Amygdala (tissue), 56 donors: ENCODE measurements around the gene DHDH.
A peak's percentile ranks its signal among the peaks of the same experiment; 100 is the strongest.
"Not testable (repeated sequence)": the region's sequence is repeated elsewhere in the genome, so short reads cannot be mapped to it uniquely, and the experiment has no call there.

ENCODE experiments used
- DNase-seq, 56 donors: peaks; one replicate each; lab custom pipeline; 2025; lab: John Stamatoyannopoulos, UW

Gene DHDH

GRCh38 chr19:48914181-48914580, 19.3 kb upstream of the DHDH start:
- DNase-seq = no peak

GRCh38 chr19:48915757-48916156, 17.7 kb upstream of the DHDH start:
- DNase-seq = no peak

GRCh38 chr19:48918071-48918470, 15.4 kb upstream of the DHDH start:
- no peak for DNase-seq

GRCh38 chr19:48918801-48919247, 14.7 kb upstream of the DHDH start:
- DNase-seq = peak in 4 of 56 donors; percentile 6 to 13 (median 8)

- DNase-seq = not testable (repeated sequence)
Measured at GRCh38 chr19:48919271-48919670, 14.2 kb upstream of the DHDH start.

GRCh38 chr19:48920949-48921348, 12.6 kb upstream of the DHDH start:
- DNase-seq = no peak

- no peak for DNase-seq
Measured at GRCh38 chr19:48921721-48922500, 11.6 kb upstream of the DHDH start.

GRCh38 chr19:48922548-48923490, 10.7 kb upstream of the DHDH start:
- no peak for DNase-seq

GRCh38 chr19:48925240-48925843, 8.2 kb upstream of the DHDH start:
- DNase-seq = no peak

GRCh38 chr19:48925890-48926289, 7.6 kb upstream of the DHDH start:
- not testable (repeated sequence) for DNase-seq

- DNase-seq = peak in 38 of 56 donors; percentile 3 to 74 (median 26)
Measured at GRCh38 chr19:48926909-48927308, 6.6 kb upstream of the DHDH start.

GRCh38 chr19:48927692-48928091, 5.8 kb upstream of the DHDH start:
- DNase-seq = not testable (repeated sequence)

- no peak for DNase-seq
Measured at GRCh38 chr19:48928164-48929025, 5.1 kb upstream of the DHDH start.

GRCh38 chr19:48934837-48935236, 1.3 kb downstream of the DHDH start:
- no peak for DNase-seq

GRCh38 chr19:48935864-48936263, 2.4 kb downstream of the DHDH start:
- DNase-seq = no peak

- DNase-seq = no peak
Measured at GRCh38 chr19:48938256-48938655, 4.8 kb downstream of the DHDH start.

GRCh38 chr19:48940902-48941301, 7.4 kb downstream of the DHDH start:
- DNase-seq = no peak

GRCh38 chr19:48943081-48943480, 9.6 kb downstream of the DHDH start:
- DNase-seq = no peak

GRCh38 chr19:48945415-48945814, 11.9 kb downstream of the DHDH start:
- no peak for DNase-seq

GRCh38 chr19:48945817-48946216, 12.3 kb downstream of the DHDH start:
- DNase-seq = no peak
